GM19025 (cell line): ENCODE data around the gene LRRC37A.
"Not testable (repeated sequence)": the region's sequence is repeated elsewhere in the genome, so short reads cannot be mapped to it uniquely, and the experiment has no call there.

Source experiments
- ATAC-seq: cut with Tn5 transposase; IDR thresholded peaks from one replicate; pipeline ENCODE4 v1.9.1; 2021; ENCODE audit warnings: mild to moderate bottlenecking, low read depth, moderate library complexity; ENCODE audit not compliant: unreplicated experiment

The LRRC37A gene

GRCh38 chr17:46294831-46295230, at the start of gene LRRC37A:
TSS of gene LRRC37A (plus strand) at chr17:46295131. CDS start at chr17:46295134, 3 bp downstream.
- not testable (repeated sequence) for ATAC-seq

GRCh38 chr17:46249153-46249552, 45.8 kb upstream of the LRRC37A start:
- not testable (repeated sequence) for ATAC-seq

- not testable (repeated sequence) for ATAC-seq
These were observed 42.1 kb upstream of the LRRC37A start for GRCh38 chr17:46252804-46253203.

- not testable (repeated sequence) for ATAC-seq
These were observed 41.2 kb upstream of the LRRC37A start for GRCh38 chr17:46253722-46254121.

GRCh38 chr17:46254215-46254614, 40.7 kb upstream of the LRRC37A start:
- not testable (repeated sequence) for ATAC-seq

- ATAC-seq = not testable (repeated sequence)
These were observed 38.6 kb upstream of the LRRC37A start for GRCh38 chr17:46256369-46256768.

- not testable (repeated sequence) for ATAC-seq
These were observed 34.9 kb upstream of the LRRC37A start for GRCh38 chr17:46259845-46260661.

GRCh38 chr17:46262271-46262670, 32.7 kb upstream of the LRRC37A start:
- no peak for ATAC-seq

GRCh38 chr17:46264456-46265198, 30.3 kb upstream of the LRRC37A start:
- no peak for ATAC-seq

GRCh38 chr17:46266063-46266655, 28.8 kb upstream of the LRRC37A start:
- ATAC-seq = not testable (repeated sequence)

- ATAC-seq = peak; percentile 88
These were observed 28.0 kb upstream of the LRRC37A start for GRCh38 chr17:46266656-46267544.

GRCh38 chr17:46270032-46270431, 24.9 kb upstream of the LRRC37A start:
- no peak for ATAC-seq

GRCh38 chr17:46273541-46274236, 21.2 kb upstream of the LRRC37A start:
- ATAC-seq = no peak

GRCh38 chr17:46274238-46274637, 20.7 kb upstream of the LRRC37A start:
- no peak for ATAC-seq

- ATAC-seq = not testable (repeated sequence)
These were observed 18.0 kb upstream of the LRRC37A start for GRCh38 chr17:46276728-46277479.

- ATAC-seq = not testable (repeated sequence)
These were observed 13.6 kb upstream of the LRRC37A start for GRCh38 chr17:46281336-46281735.

- ATAC-seq = not testable (repeated sequence)
These were observed 12.3 kb upstream of the LRRC37A start for GRCh38 chr17:46282635-46283034.

- ATAC-seq = not testable (repeated sequence)
These were observed 10.5 kb upstream of the LRRC37A start for GRCh38 chr17:46284467-46284866.

GRCh38 chr17:46285500-46285899, 9.4 kb upstream of the LRRC37A start:
- ATAC-seq = not testable (repeated sequence)
